ENCODE measurements around the gene OLIG1.

OLIG1 gene

GRCh38 chr21:33035147-33035546, 34.8 kb upstream of the OLIG1 start:
- H4K20me1 ChIP-seq (ENCODE audit: control insufficient read depth, insufficient read depth, low read depth, low read length): no peaks in the 10 kb centered on the region
- H3K4me1 ChIP-seq (ENCODE audit: control insufficient read depth, low read length): no peaks in the 10 kb centered on the region
- H3K27ac ChIP-seq (ENCODE audit: low read depth, low read length): no peak overlapping the region

GRCh38 chr21:33036430-33037162, 33.3 kb upstream of the OLIG1 start:
- Histone ChIP-seq H3K4me2 (ENCODE audit: low read length) (no peak overlapping the region), H3K27ac (ENCODE audit: low read depth, low read length) (no peak overlapping the region), H3K9me2 (replicated peaks; ENCODE audit: control insufficient read depth, low read length) (no peaks in the 10 kb centered on the region), H4K20me1 (ENCODE audit: control insufficient read depth, insufficient read depth, low read depth, low read length) (no peaks in the 10 kb centered on the region), H3K79me2 (ENCODE audit: control insufficient read depth, low read length) (no peaks in the 10 kb centered on the region), H3F3A (ENCODE audit: control insufficient read depth, insufficient read depth) (no peaks in the 10 kb centered on the region), H3K36me3 (ENCODE audit: control insufficient read depth, low read length) (no peaks in the 10 kb centered on the region), H3K4me3 (ENCODE audit: low read length) (no peak overlapping the region), H3K27me3 (ENCODE audit: control insufficient read depth, low read length) (0 out of 2 replicates have a peak, but pooled peaks cover 2% of the 10 kb centered on the region), H3K9me3 (ENCODE audit: control insufficient read depth, insufficient read depth, low read length) (no peaks in the 10 kb centered on the region), H3K4me1 (ENCODE audit: control insufficient read depth, low read length) (no peaks in the 10 kb centered on the region)
- TF ChIP-seq EZH2phosphoT487 (IDR thresholded peaks at IDR 0.05; ENCODE audit: borderline replicate concordance, low read length) (no peak), CTCF (IDR thresholded peaks at IDR 0.05; ENCODE audit: low read depth, low read length, poor library complexity, severe bottlenecking) (no peak)

More at GRCh38 chr21:33035147-33035546, 34.8 kb upstream of the OLIG1 start:
- Histone ChIP-seq H3F3A (ENCODE audit: control insufficient read depth, insufficient read depth) (no peaks in the 10 kb centered on the region), H3K9me3 (ENCODE audit: control insufficient read depth, insufficient read depth, low read length) (no peaks in the 10 kb centered on the region), H3K27me3 (ENCODE audit: control insufficient read depth, low read length) (0 out of 2 replicates have a peak, but pooled peaks cover 2% of the 10 kb centered on the region), H3K4me2 (ENCODE audit: low read length) (no peak overlapping the region), H3K4me3 (ENCODE audit: low read length) (no peak overlapping the region), H3K36me3 (ENCODE audit: control insufficient read depth, low read length) (no peaks in the 10 kb centered on the region), H3K79me2 (ENCODE audit: control insufficient read depth, low read length) (no peaks in the 10 kb centered on the region), H3K9me2 (replicated peaks; ENCODE audit: control insufficient read depth, low read length) (no peaks in the 10 kb centered on the region)
- TF ChIP-seq EZH2phosphoT487 (IDR thresholded peaks at IDR 0.05; ENCODE audit: borderline replicate concordance, low read length): no peak
- TF ChIP-seq CTCF (IDR thresholded peaks at IDR 0.05; ENCODE audit: low read depth, low read length, poor library complexity, severe bottlenecking): no peak

- no peak for TF ChIP-seq EZH2phosphoT487 (IDR thresholded peaks at IDR 0.05; ENCODE audit: borderline replicate concordance, low read length)
- TF ChIP-seq CTCF (IDR thresholded peaks at IDR 0.05; ENCODE audit: low read depth, low read length, poor library complexity, severe bottlenecking): no peak
- no peak overlapping the region for H3K4me2 ChIP-seq (ENCODE audit: low read length)
- 0 out of 2 replicates have a peak, but pooled peaks cover 2% of the 10 kb centered on the region for H3K27me3 ChIP-seq (ENCODE audit: control insufficient read depth, low read length)
Observed at GRCh38 chr21:33037501-33037900, 32.4 kb upstream of the OLIG1 start.

More at GRCh38 chr21:33037501-33037900, 32.4 kb upstream of the OLIG1 start:
- Histone ChIP-seq H3K4me3 (ENCODE audit: low read length) (no peak overlapping the region), H3K27ac (ENCODE audit: low read depth, low read length) (no peak overlapping the region), H3F3A (ENCODE audit: control insufficient read depth, insufficient read depth) (no peaks in the 10 kb centered on the region), H3K9me2 (replicated peaks; ENCODE audit: control insufficient read depth, low read length) (no peaks in the 10 kb centered on the region), H3K36me3 (ENCODE audit: control insufficient read depth, low read length) (no peaks in the 10 kb centered on the region), H3K79me2 (ENCODE audit: control insufficient read depth, low read length) (no peaks in the 10 kb centered on the region), H4K20me1 (ENCODE audit: control insufficient read depth, insufficient read depth, low read depth, low read length) (no peaks in the 10 kb centered on the region), H3K4me1 (ENCODE audit: control insufficient read depth, low read length) (no peaks in the 10 kb centered on the region), H3K9me3 (ENCODE audit: control insufficient read depth, insufficient read depth, low read length) (no peaks in the 10 kb centered on the region)

All from DOHH2 (cell line).